GM23338 (cell line): ENCODE data around the gene FIGN.

Experiments
- CREB1 ChIP-seq: fragments of 250-450 bp; sonication (Bioruptor Pico); IDR thresholded peaks from 2 replicates; pipeline ENCODE4 v1.5.0; 2020; ENCODE audit warnings: low read depth, mild to moderate bottlenecking, moderate library complexity
- CTCF ChIP-seq, 2 experiments: fragments of 200-600 bp in 1 of 2; sonication (generic) in 1 of 2; conservative IDR thresholded peaks; 2 replicates each; pipeline versions ENCODE4 v1.5.1 to v1.6.1; 2016 to 2017; ENCODE audit warnings: antibody characterized with exemption in 2 of 2, low read depth in 2 of 2, mild to moderate bottlenecking in 2 of 2, moderate library complexity in 1 of 2
- EZH2 ChIP-seq: fragments of 200-600 bp; sonication (generic); IDR thresholded peaks from one replicate; pipeline ENCODE4 v1.8.0; 2017; ENCODE audit warnings: antibody characterized with exemption, mild to moderate bottlenecking, low read depth; ENCODE audit not compliant: unreplicated experiment
- EZH2phosphoT487 ChIP-seq: fragments of 200-600 bp; sonication (generic); IDR thresholded peaks from one replicate; pipeline ENCODE4 v1.8.1; 2018; ENCODE audit warnings: antibody characterized with exemption; ENCODE audit not compliant: unreplicated experiment
- STAT1 ChIP-seq: IDR thresholded peaks from one replicate; pipeline ENCODE4 v1.6.1; 2016; ENCODE audit warnings: antibody characterized with exemption; ENCODE audit not compliant: unreplicated experiment

- TF ChIP-seq CTCF (conservative IDR thresholded peaks at IDR 0.05; ENCODE audit: low read depth in 2 of 2) = no peak
- TF ChIP-seq EZH2 = no peak
- TF ChIP-seq STAT1 = no peak
- TF ChIP-seq EZH2phosphoT487 = no peak
- TF ChIP-seq CREB1 = no peak
Measured at GRCh38 chr2:163573652-163574051, 162.2 kb downstream of the FIGN start.
